Right lobe of liver (tissue), 6 donors: Measurements from ENCODE around the gene DUOX2. TPM values are rescaled to one million over a fixed set of nuclear protein-coding genes. Genes with fewer than 3 reads are reported as not detected.

Source experiments
- ATAC-seq, 4 donors: fragments of 200-7000 bp; cut with Tn5 transposase; one replicate each; pipeline ENCODE4 v1.9.1; 2020; ENCODE audit warnings: mild to moderate bottlenecking in 4 of 4, moderate library complexity in 4 of 4
- DNase-seq, 3 donors: peaks; one replicate each; pipeline ENCODE4 v3.0.0-alpha.2; 2020
- H3K27ac ChIP-seq, 3 donors: fragments of 200-600 bp; one replicate each; pipeline ENCODE4 v1.8.0; 2022
- H3K27me3 ChIP-seq, 2 donors: fragments of 200-600 bp; one replicate each; pipeline ENCODE4 v1.8.0; 2022
- H3K36me3 ChIP-seq, 4 donors: fragments of 200-600 bp; sonication (generic) in 1 of 4; one replicate each; pipeline versions ENCODE4 v1.5.1 to v1.8.0; 2017 to 2022; ENCODE audit warnings: control low read depth in 1 of 4
- H3K4me1 ChIP-seq, 4 donors: fragments of 200-600 bp; sonication (generic) in 1 of 4; one replicate each; pipeline versions ENCODE4 v1.5.1 to v1.8.0; 2017 to 2022; ENCODE audit warnings: control low read depth in 1 of 4
- H3K4me3 ChIP-seq, 3 donors: fragments of 200-600 bp; one replicate each; pipeline ENCODE4 v1.8.0; 2022
- H3K9me3 ChIP-seq, 4 donors: fragments of 200-600 bp; sonication (generic) in 1 of 4; one replicate each; pipeline versions ENCODE4 v1.5.1 to v1.8.0; 2017 to 2022; ENCODE audit warnings: control low read depth in 1 of 4
- CTCF ChIP-seq, 4 donors: fragments of 200-600 bp in 3 of 4; fragments of 450-650 bp in 1 of 4; IDR thresholded peaks; one replicate each; pipeline versions ENCODE4 v1.5.1 to v1.8.0; 2016 to 2022; ENCODE audit warnings: antibody characterized with exemption in 4 of 4, mild to moderate bottlenecking in 2 of 4
- POLR2A ChIP-seq: fragments of 450-650 bp; IDR thresholded peaks from one replicate; pipeline ENCODE4 v1.6.1; 2017; ENCODE audit warnings: antibody characterized with exemption, mild to moderate bottlenecking
- WGBS: methylation state at CpG from one replicate; pipeline ENCODE4 v1.1.6; 2018; ENCODE audit warnings: low coverage, low lambda C conversion rate; ENCODE audit not compliant: insufficient coverage; ENCODE audit errors: missing lambda C conversion rate; 5-methylcytosine and 5-hydroxymethylcytosine counted together
- intact Hi-C, 2 donors: fragments of 100-400 bp; cut with DNase I; formaldehyde crosslinking; loops; one replicate each; pipeline versions ENCODE4 v1.11.2 to v1.14.1; 2022
- total RNA-seq, 6 experiments: library from RNA; depleted of rRNA in 2 of 6; stranded (reverse); fragments of >200 nt in 2 of 6; fragmentation: NEBNext Ultra II Directional in 3 of 6; extraction: Animal tissue kit (Norgen Biotek cat#: 25700) in 3 of 6; gene quantifications; one replicate each; pipeline versions ENCODE4 v1.1.0 to v1.2.4, GENCODE V29; 2016 to 2023
- donor health status: DM: no; HTN: yes; CAD: no.
- donor health status: DM: no; HTN: no; CAD: no.
- donor health status: DM: no; HTN: no; CAD: no.
- donor health status: DM: no; HTN: yes; CAD: no.
- donor health status: DM: no; HTN: yes; CAD: no.

DUOX2 gene
- total RNA-seq, 6 experiments from 2014 or later = 0.02 to 0.93 (median 0.25) TPM; not detected in 1

- Histone ChIP-seq H3K36me3 (no peaks in the 10 kb centered on the region), H3K27me3 (peaks cover 2 to 13% of the 10 kb centered on the region in 2 donors), H3K9me3 (no peaks in the 10 kb centered on the region), H3K4me1 (peaks cover 0 to 7% (median 2%) of the 10 kb centered on the region in 4 donors), H3K4me3 (no peak overlapping the region), H3K27ac (no peak overlapping the region)
- no peak for ATAC-seq
- intact Hi-C loops = loop anchor here in 1 of 2 donors (10.0 kb wide), 1 partner anchor 147 kb away; no protein-coding TSS in a partner anchor
- TF ChIP-seq POLR2A (no peak), CTCF (IDR thresholded peaks at IDR 0.05) (no peak)
- no peak for DNase-seq
- WGBS = 26% methylated on average over 4 of the region's 13 CpGs
Measured at GRCh38 chr15:45112143-45112590, 1.8 kb downstream of the DUOX2 start.

- DNase-seq = no peak
- Histone ChIP-seq H3K9me3 (no peaks in the 10 kb centered on the region), H3K4me3 (no peak overlapping the region), H3K27me3 (peaks cover 0 to 7% of the 10 kb centered on the region in 2 donors), H3K36me3 (no peaks in the 10 kb centered on the region), H3K4me1 (peaks cover 0 to 7% (median 0%) of the 10 kb centered on the region in 4 donors), H3K27ac (no peak overlapping the region)
- intact Hi-C loops = loop anchor here in 1 of 2 donors (10.0 kb wide), 1 partner anchor 147 kb away; no protein-coding TSS in a partner anchor
- ATAC-seq = peak in 3 of 4 donors; percentile 16 to 24 (median 21)
- no peak for TF ChIP-seq CTCF (IDR thresholded peaks at IDR 0.05)
- no peak for TF ChIP-seq POLR2A
- WGBS = 0% methylated on average over 1 of the region's 71 CpGs
Measured at GRCh38 chr15:45111390-45112142, 2.4 kb downstream of the DUOX2 start.

GRCh38 chr15:45110256-45110820 lies 3.6 kb downstream of the DUOX2 start:
- TF ChIP-seq POLR2A = no peak
- no peak for TF ChIP-seq CTCF (IDR thresholded peaks at IDR 0.05)
- WGBS = 41% methylated on average over 10 of the region's 11 CpGs
- ATAC-seq = no peak
- H3K9me3 ChIP-seq = no peaks in the 10 kb centered on the region
- no peak overlapping the region for H3K27ac ChIP-seq
- H3K4me3 ChIP-seq = no peak overlapping the region
- no peak for DNase-seq
- H3K27me3 ChIP-seq = peaks cover 0 to 6% of the 10 kb centered on the region in 2 donors
- H3K36me3 ChIP-seq = no peaks in the 10 kb centered on the region
- intact Hi-C loops = loop anchor here in 1 of 2 donors (10.0 kb wide), 1 partner anchor 146 kb away; no protein-coding TSS in a partner anchor
- peaks cover 0 to 7% (median 0%) of the 10 kb centered on the region in 4 donors for H3K4me1 ChIP-seq

GRCh38 chr15:45107941-45108630 lies 5.9 kb downstream of the DUOX2 start:
- Histone ChIP-seq H3K4me1 (no peaks in the 10 kb centered on the region), H3K9me3 (no peaks in the 10 kb centered on the region), H3K27me3 (peaks cover 0 to 6% of the 10 kb centered on the region in 2 donors), H3K27ac (no peak overlapping the region), H3K36me3 (no peaks in the 10 kb centered on the region), H3K4me3 (no peak overlapping the region)
- DNase-seq (no peak), ATAC-seq (no peak)
- no peak for TF ChIP-seq POLR2A
- TF ChIP-seq CTCF (IDR thresholded peaks at IDR 0.05) = no peak
- no CpG with 5 or more reads among the region's 10 CpGs for WGBS
- intact Hi-C loops = no loop called here
